Measurements from ENCODE around the gene CFAP299. TPM values are rescaled to one million over a fixed set of nuclear protein-coding genes. Genes with fewer than 3 reads are reported as not detected.

The CFAP299 gene
- total RNA-seq, 1 experiment from 2014 or later = not detected

- no peak for DNase-seq (ENCODE audit: extremely low read depth, low read depth)
Measured at GRCh38 chr4:80492761-80493160, 157.2 kb downstream of the CFAP299 start.

GRCh38 chr4:80495865-80496264 is 160.3 kb downstream of the CFAP299 start:
- no peak for DNase-seq (ENCODE audit: extremely low read depth, low read depth)

GRCh38 chr4:80498725-80499124 is 163.2 kb downstream of the CFAP299 start:
- no peak for DNase-seq (ENCODE audit: extremely low read depth, low read depth)

- DNase-seq (ENCODE audit: extremely low read depth, low read depth) = no peak
Measured at GRCh38 chr4:80500613-80501012, 165.1 kb downstream of the CFAP299 start.

GRCh38 chr4:80507077-80507476 is 171.5 kb downstream of the CFAP299 start:
- no peak for DNase-seq (ENCODE audit: extremely low read depth, low read depth)

- no peak for DNase-seq (ENCODE audit: extremely low read depth, low read depth)
Measured at GRCh38 chr4:80507507-80507906, 172.0 kb downstream of the CFAP299 start.

- no peak for DNase-seq (ENCODE audit: extremely low read depth, low read depth)
Measured at GRCh38 chr4:80515496-80515895, 180.0 kb downstream of the CFAP299 start.

- DNase-seq (ENCODE audit: extremely low read depth, low read depth) = no peak
Measured at GRCh38 chr4:80521438-80521837, 185.9 kb downstream of the CFAP299 start.

- no peak for DNase-seq (ENCODE audit: extremely low read depth, low read depth)
Measured at GRCh38 chr4:80526697-80527096, 191.2 kb downstream of the CFAP299 start.

GRCh38 chr4:80529026-80529425 is 193.5 kb downstream of the CFAP299 start:
- DNase-seq (ENCODE audit: extremely low read depth, low read depth) = no peak

GRCh38 chr4:80532674-80533333 is 197.3 kb downstream of the CFAP299 start:
- no peak for DNase-seq (ENCODE audit: extremely low read depth, low read depth)

GRCh38 chr4:80535551-80535950 is 200.0 kb downstream of the CFAP299 start:
- no peak for DNase-seq (ENCODE audit: extremely low read depth, low read depth)

- DNase-seq (ENCODE audit: extremely low read depth, low read depth) = no peak
Measured at GRCh38 chr4:80538276-80538926, 202.9 kb downstream of the CFAP299 start.

- DNase-seq (ENCODE audit: extremely low read depth, low read depth) = no peak
Measured at GRCh38 chr4:80539190-80539589, 203.7 kb downstream of the CFAP299 start.

GRCh38 chr4:80540349-80540748 is 204.8 kb downstream of the CFAP299 start:
- DNase-seq (ENCODE audit: extremely low read depth, low read depth) = no peak

GRCh38 chr4:80540785-80541469 is 205.4 kb downstream of the CFAP299 start:
- DNase-seq (ENCODE audit: extremely low read depth, low read depth) = no peak

GRCh38 chr4:80542747-80543146 is 207.2 kb downstream of the CFAP299 start:
- no peak for DNase-seq (ENCODE audit: extremely low read depth, low read depth)

GRCh38 chr4:80560337-80560736 is 224.8 kb downstream of the CFAP299 start:
- DNase-seq (ENCODE audit: extremely low read depth, low read depth) = no peak

- no peak for DNase-seq (ENCODE audit: extremely low read depth, low read depth)
Measured at GRCh38 chr4:80566203-80566872, 230.8 kb downstream of the CFAP299 start.

- DNase-seq (ENCODE audit: extremely low read depth, low read depth) = no peak
Measured at GRCh38 chr4:80568891-80569290, 233.4 kb downstream of the CFAP299 start.

GRCh38 chr4:80576796-80577195 is 241.3 kb downstream of the CFAP299 start:
- DNase-seq (ENCODE audit: extremely low read depth, low read depth) = no peak
